IMR-90 (cell line): Measurements from ENCODE around the gene SLC35B3.

Source experiments
- CEBPB ChIP-seq: IDR thresholded peaks from 2 replicates; pipeline ENCODE4 v1.6.1; 2012; ENCODE audit warnings: low read depth, low read length, improper control_type of control experiment
- CTCF ChIP-seq: conservative IDR thresholded peaks from 2 replicates; pipeline ENCODE4 v1.5.1; 2012; ENCODE audit warnings: mild to moderate bottlenecking, low read depth, low read length, improper control_type of control experiment
- ELK1 ChIP-seq: fragments of 150-350 bp; IDR thresholded peaks from 2 replicates; pipeline ENCODE4 v1.6.1; 2016; ENCODE audit warnings: low read depth, mild to moderate bottlenecking, low read length, moderate library complexity, borderline replicate concordance
- FOS ChIP-seq: fragments of 150-350 bp; IDR thresholded peaks from 2 replicates; pipeline ENCODE4 v1.6.1; 2016; ENCODE audit warnings: low read depth, low read length
- MAFK ChIP-seq: IDR thresholded peaks from 2 replicates; pipeline ENCODE4 v1.6.1; 2012; ENCODE audit warnings: low read depth, low read length, improper control_type of control experiment
- MAZ ChIP-seq: IDR thresholded peaks from 2 replicates; pipeline ENCODE4 v1.6.1; 2012; ENCODE audit warnings: low read depth, mild to moderate bottlenecking, low read length, improper control_type of control experiment, moderate library complexity, borderline replicate concordance
- POLR2A ChIP-seq: IDR thresholded peaks from 2 replicates; pipeline ENCODE4 v1.6.1; 2012; ENCODE audit warnings: mild to moderate bottlenecking, low read depth, low read length
- RAD21 ChIP-seq: IDR thresholded peaks from 2 replicates; pipeline ENCODE4 v1.6.1; 2012; ENCODE audit warnings: low read length, improper control_type of control experiment
- RFX5 ChIP-seq: IDR thresholded peaks from 2 replicates; pipeline ENCODE4 v1.8.0; 2012; ENCODE audit warnings: low read depth, mild to moderate bottlenecking, low read length, moderate library complexity
- SMC3 ChIP-seq: fragments of 150-350 bp; IDR thresholded peaks from 2 replicates; pipeline ENCODE4 v1.6.1; 2016; ENCODE audit warnings: low read depth, mild to moderate bottlenecking, antibody characterized with exemption, low read length, moderate library complexity
- USF2 ChIP-seq: fragments of 150-350 bp; IDR thresholded peaks from 2 replicates; pipeline ENCODE4 v1.6.1; 2017; ENCODE audit warnings: mild to moderate bottlenecking, antibody characterized with exemption, low read length, low read depth

GRCh38 chr6:8435845-8436168 is 462 bp upstream of the SLC35B3 start:
- no peak for TF ChIP-seq MAFK
- no peak for TF ChIP-seq CTCF
- no peak for TF ChIP-seq RFX5
- TF ChIP-seq CEBPB = no peak
- no peak for TF ChIP-seq RAD21
- TF ChIP-seq POLR2A = no peak
- no peak for TF ChIP-seq FOS
- no peak for TF ChIP-seq USF2
- no peak for TF ChIP-seq ELK1
- no peak for TF ChIP-seq SMC3
- no peak for TF ChIP-seq MAZ
